ENCODE data around the gene TMED3.

TMED3 gene

GRCh38 chr15:79371591-79371990 lies 60.7 kb downstream of the TMED3 start:
- H3K4me3 ChIP-seq (ENCODE audit: low read depth, low read length), result no peak overlapping the region
- DNase-seq (ENCODE audit: low read depth), result no peak

DNA sequence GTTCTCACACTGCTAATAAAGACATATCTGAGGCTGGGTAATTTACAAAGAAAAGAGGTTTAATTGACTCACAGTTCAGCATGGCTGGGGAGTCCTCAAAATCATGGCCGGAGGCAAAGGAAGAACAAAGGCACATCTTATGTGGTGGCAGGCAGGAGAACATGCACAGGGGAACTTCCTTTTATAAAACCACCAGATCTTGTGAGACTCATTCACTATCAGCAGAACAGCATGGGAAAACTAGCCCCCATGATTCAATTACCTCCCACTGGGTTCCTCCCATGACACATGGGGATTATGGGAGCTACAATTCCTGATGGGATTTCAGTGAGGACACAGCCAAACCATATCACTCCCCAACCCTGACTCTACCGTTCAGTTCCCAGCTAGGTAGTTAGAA lies 61.5 kb downstream of the TMED3 start:
- H3K4me3 ChIP-seq (ENCODE audit: low read depth, low read length), result no peak overlapping the region
- no peak for DNase-seq (ENCODE audit: low read depth)
